GM12865 (cell line): Measurements from ENCODE around the gene PCBP3.

Experiments used
- DNase-seq: peaks from one replicate; pipeline ENCODE4 v3.0.0; 2010; ENCODE audit warnings: low read depth
- H3K4me3 ChIP-seq: 2 replicates; pipeline ENCODE4 v1.5.1; 2011; ENCODE audit warnings: mild to moderate bottlenecking, low read depth, low read length, control low read depth
- TF ChIP-seq, protein P1 (sequence below): IDR thresholded peaks from 2 replicates; pipeline ENCODE4 v1.5.1; 2011; ENCODE audit warnings: low read length, control low read depth, low read depth, inconsistent platforms; ENCODE audit not compliant: insufficient read depth; ENCODE audit errors: missing control alignments

The PCBP3 gene

GRCh38 chr21:45853703-45854342, 210.3 kb downstream of the PCBP3 start:
- TF ChIP-seq, protein P1, sequence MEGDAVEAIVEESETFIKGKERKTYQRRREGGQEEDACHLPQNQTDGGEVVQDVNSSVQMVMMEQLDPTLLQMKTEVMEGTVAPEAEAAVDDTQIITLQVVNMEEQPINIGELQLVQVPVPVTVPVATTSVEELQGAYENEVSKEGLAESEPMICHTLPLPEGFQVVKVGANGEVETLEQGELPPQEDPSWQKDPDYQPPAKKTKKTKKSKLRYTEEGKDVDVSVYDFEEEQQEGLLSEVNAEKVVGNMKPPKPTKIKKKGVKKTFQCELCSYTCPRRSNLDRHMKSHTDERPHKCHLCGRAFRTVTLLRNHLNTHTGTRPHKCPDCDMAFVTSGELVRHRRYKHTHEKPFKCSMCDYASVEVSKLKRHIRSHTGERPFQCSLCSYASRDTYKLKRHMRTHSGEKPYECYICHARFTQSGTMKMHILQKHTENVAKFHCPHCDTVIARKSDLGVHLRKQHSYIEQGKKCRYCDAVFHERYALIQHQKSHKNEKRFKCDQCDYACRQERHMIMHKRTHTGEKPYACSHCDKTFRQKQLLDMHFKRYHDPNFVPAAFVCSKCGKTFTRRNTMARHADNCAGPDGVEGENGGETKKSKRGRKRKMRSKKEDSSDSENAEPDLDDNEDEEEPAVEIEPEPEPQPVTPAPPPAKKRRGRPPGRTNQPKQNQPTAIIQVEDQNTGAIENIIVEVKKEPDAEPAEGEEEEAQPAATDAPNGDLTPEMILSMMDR = no peak
- DNase-seq = no peak
- no peak overlapping the region for H3K4me3 ChIP-seq

GRCh38 chr21:45854690-45855247, 211.2 kb downstream of the PCBP3 start:
- no peak overlapping the region for H3K4me3 ChIP-seq
- DNase-seq = no peak
- TF ChIP-seq, protein P1 = no peak

- H3K4me3 ChIP-seq = no peak overlapping the region
- TF ChIP-seq, protein P1 = no peak
- no peak for DNase-seq
Measured at GRCh38 chr21:45855248-45855811, 211.8 kb downstream of the PCBP3 start.

DNA sequence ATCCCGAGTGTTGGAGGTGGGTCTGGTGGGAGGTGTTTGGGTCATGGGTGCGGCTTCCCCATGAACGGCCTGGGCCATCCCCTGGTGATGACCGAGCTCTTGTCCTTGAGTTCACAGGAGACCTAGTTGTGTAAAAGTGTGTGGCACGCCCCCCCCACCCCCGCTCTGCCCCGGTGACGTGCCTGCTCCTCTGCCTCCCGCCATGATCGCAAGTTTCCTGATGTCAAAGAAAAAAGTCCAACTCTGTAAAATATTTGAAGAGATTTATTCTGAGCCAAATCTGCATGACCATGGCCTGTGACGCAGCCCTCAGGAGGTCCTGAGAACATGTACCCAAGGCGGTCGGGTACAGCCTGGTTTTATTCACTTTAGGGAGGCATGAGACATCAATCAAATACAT, 212.9 kb downstream of the PCBP3 start:
- TF ChIP-seq, protein P1 = no peak
- H3K4me3 ChIP-seq = no peak overlapping the region
- DNase-seq = no peak

DNA sequence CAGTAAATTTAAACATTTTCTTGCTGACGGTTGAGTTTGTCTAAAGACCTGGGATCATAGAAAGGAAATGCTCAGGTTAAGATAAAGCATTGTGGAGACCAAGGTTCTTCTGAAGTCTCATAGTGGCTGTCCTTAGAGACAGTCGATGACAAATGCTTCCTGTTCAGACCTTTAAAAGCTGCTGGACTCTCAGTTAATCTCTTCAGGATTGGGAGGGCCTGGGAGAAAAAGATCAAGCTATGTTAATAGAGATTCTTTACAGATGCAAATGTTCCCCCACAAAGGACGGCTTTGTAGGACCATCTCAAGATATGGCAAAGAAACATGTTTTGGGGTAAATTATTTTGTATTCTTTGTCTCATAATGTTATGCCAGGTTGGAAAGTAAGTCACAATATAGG, 213.4 kb downstream of the PCBP3 start:
- no peak for DNase-seq
- no peak overlapping the region for H3K4me3 ChIP-seq
- TF ChIP-seq, protein P1 = no peak

DNA sequence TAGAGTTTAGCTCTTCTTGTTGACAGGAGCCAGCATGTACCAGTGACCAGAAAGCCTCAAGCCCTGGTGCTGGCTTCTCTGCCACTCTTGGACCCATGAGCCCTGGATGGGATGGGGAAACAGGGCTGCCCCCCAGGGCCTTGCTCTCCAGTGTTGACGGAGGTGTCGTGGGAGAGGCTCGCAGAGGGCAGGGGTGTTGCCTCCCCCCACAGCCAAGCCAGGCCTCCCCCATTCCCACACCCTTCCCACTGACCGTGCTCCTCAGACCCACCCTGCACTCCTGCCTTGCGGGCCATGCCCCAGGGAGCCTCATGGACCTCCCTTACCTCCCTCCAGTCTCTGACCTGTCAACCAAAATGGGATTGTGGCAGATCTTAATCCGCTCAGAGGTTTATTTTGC, 214.2 kb downstream of the PCBP3 start:
- TF ChIP-seq, protein P1 = no peak
- H3K4me3 ChIP-seq = no peak overlapping the region
- DNase-seq = no peak

DNA sequence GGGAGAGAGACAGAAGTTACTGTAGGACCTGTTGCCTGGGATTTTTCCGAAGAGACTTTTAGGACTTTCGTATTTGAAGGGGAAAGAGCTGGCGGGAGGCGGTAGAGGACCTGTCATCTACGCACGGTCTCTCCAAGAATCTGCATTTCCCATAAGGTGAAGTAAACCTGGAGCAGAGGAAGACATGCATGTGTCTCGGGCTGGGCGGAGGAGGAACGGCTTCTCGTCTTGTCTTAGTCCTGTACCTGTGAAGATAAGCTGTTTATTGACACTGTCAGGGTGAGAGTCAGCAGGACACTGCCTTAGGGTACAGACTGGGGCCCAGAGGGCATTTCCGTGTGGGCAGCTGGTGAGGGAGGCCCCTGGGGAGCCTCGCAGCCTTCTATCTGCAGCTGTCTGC, 214.7 kb downstream of the PCBP3 start:
- no peak for DNase-seq
- H3K4me3 ChIP-seq = no peak overlapping the region
- TF ChIP-seq, protein P1 = no peak
